Esophagus squamous epithelium (tissue), 5 donors: ENCODE results near the gene ZNF214. TPM values are rescaled to one million over a fixed set of nuclear protein-coding genes. Genes with fewer than 3 reads are reported as not detected.

Experiments used
- DNase-seq: peaks from one replicate; lab custom pipeline; 2025; lab: John Stamatoyannopoulos, UW
- H3K27ac ChIP-seq, 4 donors: fragments of 200-600 bp; sonication (generic); one replicate each; pipeline ENCODE4 v1.5.1; 2016 to 2019; ENCODE audit warnings: mild to moderate bottlenecking in 1 of 4
- H3K27me3 ChIP-seq, 4 donors: fragments of 200-600 bp; sonication (generic); 1 replicate in 3 of 4; 2 replicates in 1 of 4; pipeline versions ENCODE4 v1.5.1 to v1.6.0; 2017 to 2021; ENCODE audit warnings: antibody characterized with exemption in 1 of 4
- H3K36me3 ChIP-seq, 3 donors: fragments of 200-600 bp; sonication (generic); one replicate each; pipeline ENCODE4 v1.5.1; 2016 to 2019
- H3K4me1 ChIP-seq, 3 donors: fragments of 200-600 bp; sonication (generic); one replicate each; pipeline ENCODE4 v1.5.1; 2017 to 2019
- H3K4me3 ChIP-seq, 4 donors: fragments of 200-600 bp; sonication (generic); 1 replicate in 3 of 4; 2 replicates in 1 of 4; pipeline ENCODE4 v1.5.1; 2016 to 2019; ENCODE audit warnings: mild to moderate bottlenecking in 2 of 4, moderate library complexity in 1 of 4
- H3K9me3 ChIP-seq, 3 donors: fragments of 200-600 bp; sonication (generic); one replicate each; pipeline ENCODE4 v1.5.1; 2016 to 2019
- CTCF ChIP-seq, 6 experiments: fragments of 450-650 bp in 4 of 6; fragments of 200-600 bp in 2 of 6; sonication (generic) in 2 of 6; IDR thresholded peaks; one replicate each; pipeline ENCODE4 v1.5.1; 2016 to 2019; ENCODE audit warnings: antibody characterized with exemption in 6 of 6, mild to moderate bottlenecking in 4 of 6, moderate library complexity in 4 of 6
- POLR2A ChIP-seq, 4 donors: fragments of 450-650 bp; IDR thresholded peaks; one replicate each; pipeline ENCODE4 v1.6.1; 2017; ENCODE audit warnings: antibody characterized with exemption in 4 of 4, mild to moderate bottlenecking in 4 of 4, moderate library complexity in 3 of 4
- WGBS, 2 donors: methylation state at CpG; one replicate each; pipeline ENCODE4 v1.1.5; 2018; 5-methylcytosine and 5-hydroxymethylcytosine counted together
- intact Hi-C: fragments of 100-400 bp; cut with DNase I; formaldehyde crosslinking; loops from one replicate; pipeline ENCODE4 v1.15.0; 2022
- total RNA-seq, 4 donors: library from RNA; depleted of rRNA; stranded (reverse); fragments of >200 nt; gene quantifications; one replicate each; pipeline ENCODE4 v1.1.0, GENCODE V29; 2016
- donor health status: DM: yes; HTN: yes; CAD: no.

Gene ZNF214
- total RNA-seq, 4 donors from 2014 or later: 0.40 to 2.1 (median 1.0) TPM

GRCh38 chr11:7050191-7050590, 30.0 kb upstream of the ZNF214 start:
- Histone ChIP-seq H3K4me1 (no peaks in the 10 kb centered on the region), H3K9me3 (no peaks in the 10 kb centered on the region), H3K4me3 (no peak overlapping the region), H3K27me3 (no peaks in the 10 kb centered on the region), H3K36me3 (no peaks in the 10 kb centered on the region), H3K27ac (no peak overlapping the region)
- WGBS, 2 donors: 71 to 93% methylated on average over 1 of the region's 1 CpG
- intact Hi-C loops: no loop called here
- DNase-seq: no peak
- TF ChIP-seq POLR2A (IDR thresholded peaks at IDR 0.05) (no peak), CTCF (IDR thresholded peaks at IDR 0.05) (no peak)

DNA sequence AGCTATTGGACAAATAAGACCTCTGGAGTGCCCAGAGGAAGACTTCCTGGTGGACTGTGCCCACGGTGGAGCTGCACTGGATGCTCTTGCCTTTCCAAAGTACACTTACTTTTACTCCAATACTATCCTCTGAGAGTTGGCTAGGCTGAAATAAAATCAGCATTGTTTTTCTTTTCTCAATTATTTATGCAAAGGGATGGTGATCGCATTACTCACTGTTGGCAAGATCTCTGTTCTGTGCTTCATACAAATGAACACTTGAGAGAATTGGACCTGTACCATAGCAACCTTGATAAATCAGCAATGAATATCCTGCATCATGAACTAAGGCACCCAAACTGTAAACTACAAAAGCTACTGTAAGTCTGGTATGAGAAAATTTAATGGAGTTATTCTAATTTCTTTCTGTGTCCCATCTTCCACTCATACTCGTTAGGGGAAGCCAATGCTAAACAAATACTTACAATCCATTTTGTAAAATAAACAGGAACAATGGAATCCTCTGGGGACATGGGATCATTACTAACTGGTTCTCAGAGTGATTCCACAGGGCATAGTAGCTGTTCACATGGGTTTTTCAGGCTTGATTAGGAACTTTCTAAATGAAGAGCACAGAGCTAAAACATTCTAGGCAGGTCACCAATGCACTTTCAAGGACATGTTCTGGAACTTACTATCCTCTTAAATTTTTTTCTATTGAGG, 26.5 kb upstream of the ZNF214 start:
- no peak for TF ChIP-seq POLR2A (IDR thresholded peaks at IDR 0.05)
- TF ChIP-seq CTCF (IDR thresholded peaks at IDR 0.05): no peak
- Histone ChIP-seq H3K4me1 (no peaks in the 10 kb centered on the region), H3K9me3 (no peaks in the 10 kb centered on the region), H3K27ac (no peak overlapping the region), H3K4me3 (no peak overlapping the region), H3K27me3 (no peaks in the 10 kb centered on the region), H3K36me3 (no peaks in the 10 kb centered on the region)
- intact Hi-C loops: no loop called here
- WGBS, 2 donors: 24 to 41% methylated on average over 3 of the region's 3 CpGs
- DNase-seq: no peak

- intact Hi-C loops: no loop called here
- TF ChIP-seq POLR2A (IDR thresholded peaks at IDR 0.05) (no peak), CTCF (IDR thresholded peaks at IDR 0.05) (no peak)
- no peaks in the 10 kb centered on the region for H3K9me3 ChIP-seq
- no peak for DNase-seq
- H3K36me3 ChIP-seq: no peaks in the 10 kb centered on the region
- no peaks in the 10 kb centered on the region for H3K27me3 ChIP-seq
- H3K4me1 ChIP-seq: no peaks in the 10 kb centered on the region
- 80 to 83% methylated on average over 6 of the region's 6 CpGs for WGBS, 2 donors
- no peak overlapping the region for H3K4me3 ChIP-seq
- no peak overlapping the region for H3K27ac ChIP-seq
Observed at GRCh38 chr11:7034019-7034418, 13.9 kb upstream of the ZNF214 start.

DNA sequence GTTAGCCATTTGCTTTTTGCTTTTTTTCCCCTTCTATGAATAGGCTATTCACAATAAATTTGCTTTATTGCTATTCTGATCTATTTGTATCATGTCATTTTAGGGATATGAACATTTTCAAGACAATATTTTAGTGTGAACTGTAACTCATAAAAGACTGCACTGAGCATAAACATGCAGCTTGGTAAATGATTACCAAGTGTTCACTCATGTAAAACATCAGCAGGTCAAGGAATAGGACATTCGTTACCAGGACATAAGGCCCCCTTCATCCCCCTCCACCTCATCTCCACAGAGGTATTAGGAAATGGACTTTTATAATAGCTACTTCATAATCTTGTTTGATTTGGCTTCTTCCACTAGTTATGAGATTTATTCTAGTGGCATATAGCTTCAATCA, 12.5 kb upstream of the ZNF214 start:
- no peaks in the 10 kb centered on the region for H3K27me3 ChIP-seq
- DNase-seq: no peak
- H3K9me3 ChIP-seq: no peaks in the 10 kb centered on the region
- H3K4me3 ChIP-seq: no peak overlapping the region
- TF ChIP-seq CTCF (IDR thresholded peaks at IDR 0.05) (no peak), POLR2A (IDR thresholded peaks at IDR 0.05) (no peak)
- no peak overlapping the region for H3K27ac ChIP-seq
- intact Hi-C loops: no loop called here
- WGBS, 2 donors: 0 to 41% methylated on average over 1 of the region's 1 CpG
- no peaks in the 10 kb centered on the region for H3K36me3 ChIP-seq
- no peaks in the 10 kb centered on the region for H3K4me1 ChIP-seq

- whole genome bisulfite sequencing, 2 donors: 62 to 68% methylated on average over 10 to 11 of the region's 11 CpGs
- Histone ChIP-seq H3K36me3 (no peaks in the 10 kb centered on the region), H3K4me3 (no peak overlapping the region), H3K27me3 (no peaks in the 10 kb centered on the region), H3K9me3 (no peaks in the 10 kb centered on the region), H3K4me1 (no peaks in the 10 kb centered on the region), H3K27ac (no peak overlapping the region)
- TF ChIP-seq CTCF (IDR thresholded peaks at IDR 0.05) (no peak), POLR2A (IDR thresholded peaks at IDR 0.05) (no peak)
- intact Hi-C loops: no loop called here
- DNase-seq: no peak
Observed at GRCh38 chr11:7031471-7031871, 11.3 kb upstream of the ZNF214 start.
